GM18499 (cell line): ENCODE measurements around the gene OAF.
"Not testable (repeated sequence)": the region's sequence is repeated elsewhere in the genome, so short reads cannot be mapped to it uniquely, and the experiment has no call there.

Experiments used
- ATAC-seq: cut with Tn5 transposase; IDR thresholded peaks from one replicate; pipeline ENCODE4 v1.9.1; 2021; ENCODE audit warnings: moderate number of reproducible peaks; ENCODE audit not compliant: insufficient read depth, unreplicated experiment

The OAF gene

DNA sequence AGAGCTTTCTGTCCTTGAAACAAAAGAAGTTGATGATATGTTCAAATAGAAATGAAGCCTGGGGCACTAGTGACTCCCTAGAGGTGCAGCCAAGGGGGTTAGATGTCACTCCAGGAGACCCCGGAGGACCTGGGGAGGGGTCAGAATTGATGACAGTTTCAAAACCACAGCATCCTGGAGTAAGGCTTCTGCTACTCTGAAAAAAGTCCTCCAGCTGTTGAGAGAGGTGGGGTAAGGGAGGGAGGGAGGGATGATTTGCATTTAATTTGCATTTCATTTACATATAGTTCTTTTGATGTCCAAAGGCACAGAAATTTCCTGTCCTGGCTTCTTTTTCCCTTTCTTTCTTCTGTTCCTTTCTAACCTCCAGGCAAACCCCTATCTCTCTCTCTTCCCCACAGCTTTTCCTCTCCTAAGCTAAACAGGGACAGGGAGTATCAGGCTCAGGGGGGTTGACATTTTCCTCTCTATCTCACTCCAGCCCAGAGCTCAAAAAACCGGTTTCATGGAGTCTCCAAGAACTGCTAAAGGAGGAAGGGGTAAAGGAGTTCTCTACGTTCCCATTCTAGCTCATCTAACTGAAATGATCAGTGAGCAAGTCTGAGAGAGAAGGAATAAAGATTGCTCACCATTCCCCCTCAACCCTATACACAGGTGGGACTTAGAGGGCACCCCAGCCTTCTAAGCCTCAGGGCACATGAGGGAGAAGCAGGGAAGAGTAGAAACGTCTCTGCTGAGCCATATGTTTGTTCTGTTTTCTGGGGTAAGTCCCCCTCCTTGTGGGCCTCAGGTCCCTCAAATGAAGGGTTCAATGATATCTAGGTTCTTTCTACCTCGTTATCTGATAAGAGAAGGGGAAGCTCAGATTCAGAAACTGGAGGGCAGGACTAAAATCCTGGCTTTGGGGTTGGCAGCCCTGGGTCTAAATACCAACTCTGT lies 25.6 kb downstream of the OAF start:
- ATAC-seq: no peak

DNA sequence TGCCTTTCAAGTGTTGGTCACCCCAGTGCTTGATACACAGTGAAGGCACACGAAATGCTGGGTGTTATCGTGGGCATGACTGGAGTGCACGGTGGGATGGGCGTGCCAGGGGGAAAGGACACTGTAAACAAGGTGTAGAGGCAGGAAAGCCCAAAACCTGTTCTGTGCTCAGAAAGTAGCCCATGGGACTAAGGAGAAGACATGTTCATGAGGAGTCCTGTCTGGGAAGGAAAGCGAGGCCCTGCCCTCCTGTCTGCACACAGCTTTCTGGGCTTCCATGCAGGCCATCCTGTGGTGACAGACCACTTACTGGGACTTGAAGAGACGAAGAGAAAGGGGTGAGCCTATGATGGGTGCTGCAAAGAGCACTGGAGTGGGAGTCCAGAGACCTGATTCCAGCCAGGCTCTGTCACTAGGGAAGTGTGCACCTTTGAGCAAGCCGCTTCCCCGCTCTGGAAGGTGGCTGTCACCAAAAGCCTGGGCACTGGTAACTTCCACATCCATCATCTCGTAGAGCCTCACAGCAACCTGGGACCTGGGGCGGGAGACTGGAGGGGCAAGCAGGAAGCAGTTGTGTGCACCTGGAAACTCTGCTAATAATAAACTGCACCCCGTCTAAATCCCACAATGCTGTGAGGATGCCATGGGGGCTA lies 28.3 kb downstream of the OAF start:
- ATAC-seq: no peak

DNA sequence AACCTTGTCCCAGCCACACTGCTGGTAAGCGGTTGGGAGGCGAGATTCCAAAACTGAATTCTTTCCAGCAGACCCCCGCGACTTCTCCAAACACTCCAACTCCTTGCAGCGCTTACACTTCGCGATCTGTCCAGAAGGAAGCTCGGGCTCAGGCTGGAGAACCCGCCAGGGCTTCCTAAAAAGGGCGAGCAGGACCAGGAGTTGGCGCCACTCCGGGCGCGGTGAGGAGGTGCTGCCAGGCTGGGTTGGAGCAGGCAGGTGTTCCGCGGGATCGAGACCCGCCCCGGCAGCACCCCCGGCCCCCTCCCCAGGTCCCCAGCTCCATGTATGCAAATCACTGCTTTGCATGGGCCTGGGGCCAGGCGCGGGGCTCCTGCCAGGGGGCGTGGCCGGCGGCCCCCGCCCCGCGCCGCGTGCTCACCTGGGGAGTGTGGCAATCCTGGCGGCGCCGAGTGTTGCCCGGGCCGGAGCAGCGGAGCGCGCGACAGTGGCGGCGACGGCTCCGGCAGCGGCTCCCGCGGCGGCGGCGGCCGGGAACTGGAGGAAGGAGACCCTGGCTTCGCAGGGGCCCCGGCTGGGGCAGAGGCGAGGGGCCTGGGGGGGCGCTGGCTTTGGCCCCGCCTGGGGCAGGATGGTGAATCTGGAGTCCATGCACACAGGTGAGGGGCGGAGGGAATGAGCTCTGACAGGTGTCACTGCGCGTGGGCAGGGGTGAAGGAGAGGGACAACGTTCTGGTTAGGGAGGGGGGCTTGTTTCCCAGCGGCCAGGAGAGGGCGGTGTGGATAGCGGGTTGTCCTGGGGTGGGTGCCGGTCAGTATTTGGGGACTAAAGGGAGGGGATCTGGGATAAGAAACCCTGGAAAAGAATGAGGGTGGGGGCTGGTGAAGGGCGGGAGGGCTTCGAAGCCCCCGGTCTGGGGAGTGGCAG lies 29.1 kb downstream of the OAF start, which contains the start of gene POU2F3:
TSS of gene POU2F3 (plus strand) at position 428 of the 928 bp plus-strand sequence. CDS start at position 632, 204 bp downstream.
- no peak for ATAC-seq

DNA sequence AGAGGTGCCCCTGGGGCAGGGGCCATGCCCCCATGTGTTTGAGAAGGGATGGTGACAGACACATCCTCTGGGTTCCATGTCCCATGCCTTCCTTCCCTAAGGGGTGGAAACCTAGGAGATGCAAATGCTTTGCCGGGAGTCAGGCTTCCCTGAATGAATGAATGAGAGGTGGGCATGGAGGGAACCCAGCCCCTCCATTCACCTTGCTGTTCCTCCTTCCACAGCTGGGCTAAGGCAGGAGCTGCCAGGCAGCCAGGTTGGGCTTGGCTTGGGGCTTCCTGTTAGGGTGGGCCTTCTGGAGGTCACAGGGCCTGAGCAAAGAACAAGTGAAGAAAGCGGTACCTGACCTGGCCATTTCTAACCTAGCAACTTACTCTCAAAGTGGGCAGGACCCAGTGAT lies 30.0 kb downstream of the OAF start:
- ATAC-seq: no peak

DNA sequence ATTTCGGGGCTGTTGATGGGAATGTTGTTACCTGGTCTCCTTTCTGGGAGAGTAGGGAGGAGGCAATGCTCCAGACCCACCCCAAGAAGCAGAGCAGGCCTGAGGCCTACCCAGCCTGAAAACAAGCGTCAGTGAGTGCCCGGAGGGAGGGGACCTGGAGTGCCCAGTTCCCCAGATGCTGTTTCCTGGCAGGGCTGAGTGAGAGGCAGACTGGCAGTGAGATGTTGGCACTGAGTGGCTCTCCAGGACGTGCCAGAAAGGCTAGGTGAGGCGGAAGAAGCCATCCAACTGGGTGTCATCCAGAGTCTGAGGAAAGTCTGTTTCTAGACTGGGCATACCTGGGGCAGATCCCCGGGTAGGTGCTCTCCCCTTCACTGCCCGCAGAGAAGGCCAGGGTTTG lies 30.4 kb downstream of the OAF start:
- no peak for ATAC-seq

DNA sequence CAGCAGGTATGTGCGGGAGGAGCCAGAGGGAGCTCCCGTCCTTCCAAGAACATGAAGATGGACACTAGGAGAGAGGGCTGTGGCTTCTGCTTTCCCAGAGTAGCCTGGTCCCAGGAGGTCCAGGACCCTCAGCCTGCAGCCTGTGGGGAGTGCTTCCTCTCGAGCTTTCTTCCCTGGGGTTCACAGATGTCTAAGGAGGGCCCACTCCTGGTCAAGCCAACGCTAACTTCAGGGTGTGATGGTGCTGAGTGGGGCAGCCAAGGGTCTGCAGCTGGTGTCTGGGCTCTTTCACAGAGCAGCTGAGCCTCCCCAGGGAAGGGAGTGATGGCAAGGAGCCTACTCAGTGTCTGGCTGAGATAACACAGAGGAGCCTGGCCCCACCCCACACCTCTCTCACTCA lies 32.4 kb downstream of the OAF start:
- no peak for ATAC-seq

DNA sequence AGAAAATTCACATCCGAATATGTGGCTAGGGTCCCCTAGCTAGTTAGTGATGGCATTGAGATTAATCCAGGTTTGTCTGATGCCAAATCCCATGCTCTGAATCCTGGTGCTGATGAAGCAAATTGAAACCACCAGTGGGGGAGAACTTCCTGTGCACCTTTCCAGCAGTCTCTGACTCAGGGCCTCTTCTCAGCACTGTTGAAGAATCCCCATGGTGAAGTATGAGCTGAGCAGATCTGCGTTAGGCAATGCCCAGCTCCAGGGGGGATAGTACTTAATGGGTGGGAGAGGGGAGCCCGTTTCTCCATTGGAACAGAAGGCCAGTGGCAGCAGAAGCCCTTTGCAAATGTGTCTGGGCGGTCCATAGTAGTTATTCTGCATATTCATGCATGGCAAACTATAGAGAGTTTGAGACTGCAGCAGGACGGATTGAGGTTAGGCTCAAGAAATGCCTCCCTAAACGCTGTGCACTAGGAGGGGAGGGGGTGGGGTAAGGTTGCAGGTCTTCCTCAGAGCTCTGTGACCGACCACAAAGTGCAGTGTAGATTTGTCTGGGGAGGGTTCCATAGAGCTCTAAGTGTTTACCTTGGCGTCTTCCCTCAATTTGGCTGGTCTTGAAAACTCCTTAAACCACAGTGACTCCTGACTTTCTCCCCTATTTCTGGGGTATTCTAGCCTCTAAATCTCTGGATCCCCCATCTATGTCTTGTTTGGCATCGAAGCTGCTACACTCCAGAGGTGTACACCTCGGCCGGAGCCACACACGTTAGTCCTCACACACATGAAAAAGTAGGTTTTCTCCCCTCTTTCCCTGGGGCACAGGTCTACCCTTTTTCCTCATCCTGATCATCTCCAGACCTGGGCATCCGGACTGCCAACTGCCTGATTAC lies 33.9 kb downstream of the OAF start:
- ATAC-seq: no peak

DNA sequence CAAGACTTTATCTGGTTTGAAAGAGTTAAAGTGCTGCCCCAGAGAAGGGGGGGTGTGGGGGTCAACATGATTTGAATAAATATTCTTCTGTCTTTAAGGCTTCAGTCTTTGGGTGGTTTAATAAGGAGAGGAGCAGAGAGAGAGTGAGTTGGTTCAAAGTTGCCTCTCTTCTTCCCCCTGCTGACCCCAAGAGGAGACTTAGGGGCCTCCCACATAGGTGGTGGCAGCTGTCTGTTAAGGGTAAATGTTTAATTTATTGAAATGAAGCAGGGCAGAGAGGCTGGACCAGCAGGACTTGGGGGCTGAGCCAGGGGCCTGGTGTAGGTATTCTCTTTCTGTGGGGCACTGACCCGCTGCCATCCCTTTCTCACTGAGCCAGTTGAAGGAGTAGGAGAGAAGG lies 34.6 kb downstream of the OAF start:
- ATAC-seq: no peak

DNA sequence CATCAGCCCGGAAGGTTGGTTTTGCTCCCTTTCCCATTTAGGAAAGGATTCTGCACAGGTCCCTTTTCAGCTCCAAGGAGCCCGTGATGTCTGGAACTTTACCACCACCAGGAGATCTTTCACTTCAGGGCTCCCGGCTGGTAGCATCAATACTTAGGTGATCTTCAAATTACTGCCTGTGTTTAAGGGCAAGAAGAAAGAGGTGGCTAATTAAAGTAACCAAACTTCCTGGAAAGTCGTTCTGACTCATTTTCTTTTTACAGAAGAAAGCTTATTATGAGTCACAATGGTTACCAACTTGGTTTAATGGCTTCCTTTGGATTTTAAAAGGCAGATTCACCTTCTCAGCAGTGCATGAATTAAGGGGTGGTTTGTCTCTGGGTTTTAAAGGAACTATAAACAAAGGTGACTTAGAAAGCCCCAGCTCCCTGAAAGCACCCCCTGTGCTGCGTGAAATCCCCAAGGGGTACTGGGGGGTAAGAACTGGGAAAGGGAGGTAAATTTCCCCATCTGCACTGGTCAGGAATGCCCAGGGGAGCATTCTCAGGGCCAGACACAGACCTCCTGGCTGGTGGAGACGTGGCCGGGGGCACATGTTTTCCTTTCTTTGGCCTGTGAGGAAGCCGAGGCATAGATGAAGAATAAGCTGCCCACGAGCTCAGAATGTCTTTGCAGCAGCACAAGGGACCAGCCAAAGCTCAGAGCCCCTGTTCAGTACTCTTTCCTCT lies 37.9 kb downstream of the OAF start:
- peak; percentile 59 for ATAC-seq

DNA sequence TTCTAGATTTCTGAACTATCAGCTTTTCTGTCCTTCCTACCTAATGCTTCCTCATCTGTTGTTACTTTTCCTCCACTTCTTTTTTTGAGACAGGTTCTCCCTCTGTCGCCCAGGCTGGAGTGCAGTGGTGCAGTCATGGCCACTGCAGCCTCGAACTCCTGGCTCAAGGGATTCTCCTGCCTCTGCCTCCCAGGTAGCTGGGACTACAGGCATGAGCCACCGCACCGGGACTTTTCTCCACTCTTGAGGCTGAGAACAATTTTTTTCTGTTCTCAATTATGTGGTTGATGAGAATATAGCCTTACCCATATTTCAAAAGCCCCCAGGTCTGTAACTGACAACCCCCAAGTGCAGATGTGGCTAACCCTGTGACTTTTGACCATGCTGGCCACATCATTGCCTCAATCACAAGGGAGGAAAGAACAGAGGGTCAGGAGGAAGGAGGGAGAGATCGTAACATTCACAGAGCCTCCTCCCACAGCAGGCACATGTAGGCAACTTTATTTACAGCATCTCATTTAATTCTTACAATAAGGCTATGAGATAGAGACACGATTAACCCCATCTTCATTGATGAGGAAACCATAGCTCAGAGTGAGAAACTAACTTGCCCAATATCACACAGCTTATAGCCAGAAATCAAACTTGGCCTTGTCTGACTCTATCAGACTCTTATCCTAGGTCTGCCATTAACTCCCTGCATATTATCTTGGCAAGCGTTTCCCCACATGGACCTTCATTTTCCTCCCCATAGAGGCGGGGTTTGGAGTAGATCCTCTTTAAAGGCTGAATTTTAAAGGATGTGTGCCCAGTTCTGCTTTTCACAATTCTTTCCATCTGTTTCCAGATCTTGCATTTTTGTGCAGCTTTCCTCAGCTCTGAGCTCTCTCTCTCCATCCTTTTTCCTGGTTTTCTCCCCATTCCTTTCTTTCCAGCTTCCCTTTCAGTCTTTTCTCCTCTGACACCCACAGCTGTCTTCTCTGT lies 38.7 kb downstream of the OAF start:
- no peak for ATAC-seq

DNA sequence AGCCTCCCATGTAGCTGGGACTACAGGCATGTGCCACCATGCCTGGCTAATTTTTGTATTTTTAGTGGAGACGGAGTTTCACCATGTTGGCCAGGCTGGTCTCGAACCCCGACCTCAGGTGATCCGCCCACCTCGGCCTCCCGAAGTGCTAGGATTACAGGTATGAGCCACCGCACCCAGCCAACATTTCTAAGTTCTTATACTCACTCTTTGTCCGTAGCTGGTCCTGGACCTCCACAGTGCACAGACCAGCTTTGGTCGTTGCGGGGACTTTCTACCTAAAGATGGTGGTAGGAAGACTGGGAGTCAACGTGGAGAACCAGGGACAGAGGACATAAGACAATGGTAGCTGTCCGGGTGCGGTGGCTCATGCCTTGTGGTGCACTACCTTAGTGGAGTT lies 42.5 kb downstream of the OAF start:
- not testable (repeated sequence) for ATAC-seq

DNA sequence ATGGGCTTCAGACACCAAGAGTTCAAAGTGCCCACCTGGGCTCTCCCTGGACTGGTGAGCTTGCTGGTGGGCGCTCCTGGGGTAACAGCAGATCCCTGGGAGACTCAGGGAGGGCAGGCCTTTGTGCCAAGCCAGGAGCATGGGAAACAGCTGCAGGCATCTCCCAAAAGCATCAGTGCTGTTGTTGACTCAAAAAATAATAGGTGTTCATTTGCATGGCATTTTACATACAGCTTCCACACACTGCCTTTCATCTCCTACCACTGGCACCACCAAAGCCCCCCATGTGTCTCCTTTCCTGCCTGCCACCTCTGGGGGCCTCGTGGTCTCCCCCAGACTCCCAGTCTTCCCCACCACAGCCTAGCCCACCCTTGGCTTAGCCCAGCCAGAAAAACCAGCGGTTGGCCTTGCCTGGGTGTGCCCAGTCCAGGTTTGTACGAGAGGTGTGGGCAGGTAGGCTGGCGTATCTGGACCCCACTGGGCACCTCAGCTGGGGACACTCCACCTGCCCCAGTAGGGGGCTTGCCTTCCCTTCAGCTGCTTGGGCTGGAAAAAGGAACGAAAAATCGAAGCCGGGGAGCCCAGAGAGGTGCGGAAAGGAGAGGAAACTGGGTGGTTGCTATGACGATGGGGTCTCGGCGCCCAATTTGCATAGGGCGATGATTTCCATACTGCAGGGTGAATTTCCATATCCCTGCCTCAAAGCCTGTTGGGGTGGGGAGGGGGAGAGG lies 44.1 kb downstream of the OAF start:
- no peak for ATAC-seq

DNA sequence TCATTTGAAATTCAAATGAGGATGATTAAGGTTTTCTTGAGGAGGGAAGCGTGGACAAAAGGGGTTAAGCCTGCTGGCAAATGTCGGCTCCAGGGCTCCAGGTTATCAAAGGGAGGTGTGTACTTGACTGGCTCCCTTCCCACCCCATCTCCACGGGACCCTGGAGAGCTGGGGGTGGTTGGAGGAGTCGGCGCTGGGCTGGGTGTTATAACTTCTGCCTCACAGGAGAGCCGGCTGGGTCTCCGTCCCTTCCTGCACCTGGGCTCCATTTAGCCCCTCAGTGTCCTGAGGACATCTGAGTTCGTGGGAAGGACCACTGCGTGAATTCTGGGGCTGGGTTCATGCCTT lies 44.7 kb downstream of the OAF start:
- ATAC-seq: no peak

DNA sequence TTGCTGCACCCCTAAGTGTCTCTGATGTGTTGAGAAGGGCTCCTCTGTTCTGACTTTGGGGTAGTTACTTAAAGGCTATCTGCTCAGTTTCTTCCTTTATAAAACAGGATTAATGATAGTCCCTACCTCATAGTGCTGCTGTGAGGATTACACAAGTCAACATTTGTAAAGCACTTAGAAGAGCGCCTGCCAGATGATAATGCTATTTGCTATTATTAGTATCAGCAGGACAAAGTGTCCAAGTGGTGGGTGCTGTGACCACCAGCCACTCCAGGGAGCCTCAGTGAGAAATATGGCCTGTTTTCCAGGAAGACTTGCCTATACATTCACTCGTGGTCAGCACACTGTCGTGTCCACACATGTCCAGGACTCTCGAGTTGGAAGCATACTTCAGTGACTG lies 45.3 kb downstream of the OAF start:
- ATAC-seq: no peak

DNA sequence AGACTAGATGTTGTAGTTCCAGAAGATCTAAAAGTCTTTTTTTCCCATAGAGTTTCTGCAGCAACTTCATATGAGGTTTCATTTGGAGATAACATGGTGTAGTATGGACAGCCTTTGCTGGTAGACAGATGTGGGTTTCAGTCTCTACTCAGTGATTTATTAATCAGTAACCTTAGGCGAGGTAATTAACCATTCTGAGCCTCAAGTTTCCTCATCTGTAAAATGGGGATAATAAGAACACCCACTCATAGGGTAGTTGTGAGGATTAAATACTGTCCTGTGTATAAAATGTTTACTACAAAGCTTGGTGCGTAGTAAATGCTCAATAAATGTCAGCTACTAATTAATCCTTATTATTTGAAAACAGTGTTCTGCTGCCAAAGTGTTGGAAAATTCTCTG lies 45.9 kb downstream of the OAF start:
- no peak for ATAC-seq

DNA sequence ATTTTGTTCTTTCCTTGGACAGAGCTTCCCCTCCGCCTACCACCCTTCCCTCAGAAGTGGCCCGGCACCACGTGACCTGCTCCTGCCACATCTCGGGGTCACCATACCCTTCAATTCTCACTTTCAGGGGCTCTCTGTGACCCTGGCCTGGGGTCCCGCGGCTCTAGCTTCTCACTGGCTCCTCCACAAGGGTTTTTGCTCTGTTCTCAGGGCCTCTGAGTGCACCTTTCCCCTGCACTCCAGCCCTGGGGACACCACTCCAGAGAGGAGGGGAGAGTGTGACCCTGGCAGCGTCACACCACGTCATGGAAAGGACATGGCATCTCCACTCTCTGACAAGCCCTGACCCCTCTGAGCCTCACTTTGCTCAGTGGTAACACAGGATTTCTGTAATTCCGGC lies 46.5 kb downstream of the OAF start:
- no peak for ATAC-seq

DNA sequence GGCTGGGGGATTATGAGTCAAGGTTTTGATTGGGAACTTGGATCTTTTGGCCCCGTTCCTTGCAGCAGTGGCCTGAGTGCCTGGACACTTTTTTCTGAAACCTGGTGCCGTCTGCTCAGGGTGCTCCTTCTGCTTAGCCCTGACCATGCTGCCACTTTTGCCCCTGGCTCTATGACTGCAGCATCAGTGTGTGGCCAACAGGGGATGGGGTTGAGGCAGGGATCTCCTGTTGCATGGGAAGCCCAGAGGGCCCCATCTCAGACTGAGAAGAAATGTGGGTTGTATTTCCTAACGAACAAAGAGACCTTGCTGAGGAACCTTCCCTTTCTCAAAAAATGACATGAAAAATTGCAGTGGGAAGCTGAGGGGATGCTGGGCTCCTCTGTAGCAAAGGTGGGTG lies 47.8 kb downstream of the OAF start:
- ATAC-seq: no peak
